HepG2 (cell line): ENCODE results near the gene ARHGAP12. TPM values are rescaled to one million over a fixed set of nuclear protein-coding genes. Genes with fewer than 3 reads are reported as not detected.

Experiments
- ATF7 ChIP-seq, 2 experiments: fragments of 450-650 bp in 1 of 2; sonication (generic) in 1 of 2; formaldehyde crosslinking in 1 of 2; IDR thresholded peaks; 2 replicates each; pipeline versions ENCODE4 v1.4.0 to v1.6.1; 2016 to 2020; ENCODE audit warnings: antibody characterized with exemption in 1 of 2, mild to moderate bottlenecking in 1 of 2, missing genetic modification reagents in 1 of 2
- BATF2 ChIP-seq: sonication (generic); formaldehyde crosslinking; IDR thresholded peaks from 2 replicates; pipeline ENCODE4 v1.8.0; 2022; ENCODE audit warnings: mild to moderate bottlenecking, missing genetic modification reagents, moderate library complexity
- CREB3 ChIP-seq: sonication (generic); formaldehyde crosslinking; IDR thresholded peaks from 2 replicates; pipeline ENCODE4 v1.5.0; 2020; ENCODE audit warnings: missing genetic modification reagents
- FOXA3 ChIP-seq: IDR thresholded peaks from 2 replicates; pipeline ENCODE4 v1.6.1; 2016; ENCODE audit warnings: missing genetic modification reagents, missing compliant biosample characterization
- HDAC6 ChIP-seq: fragments of 200-600 bp; sonication (generic); IDR thresholded peaks from 2 replicates; pipeline ENCODE4 v1.7.0; 2017; ENCODE audit warnings: mild to moderate bottlenecking, antibody characterized with exemption, low read length, low read depth
- IKZF4 ChIP-seq: sonication (generic); formaldehyde crosslinking; IDR thresholded peaks from 2 replicates; pipeline ENCODE4 v1.5.1; 2020; ENCODE audit warnings: borderline replicate concordance, mild to moderate bottlenecking, low read depth, missing genetic modification reagents; ENCODE audit errors: not compliant biosample characterization
- IRF2 ChIP-seq: IDR thresholded peaks from 2 replicates; pipeline ENCODE4 v1.6.1; 2018; ENCODE audit warnings: missing genetic modification reagents, missing compliant biosample characterization
- KDM6A ChIP-seq: IDR thresholded peaks from 2 replicates; pipeline ENCODE4 v1.6.1; 2016; ENCODE audit warnings: low read depth
- KLF13 ChIP-seq: sonication (generic); formaldehyde crosslinking; IDR thresholded peaks from 2 replicates; pipeline ENCODE4 v1.4.0; 2020; ENCODE audit warnings: mild to moderate bottlenecking, missing genetic modification reagents
- NFYC ChIP-seq: IDR thresholded peaks from 2 replicates; pipeline ENCODE4 v1.6.1; 2016; ENCODE audit warnings: missing genetic modification reagents, missing compliant biosample characterization
- RFX5 ChIP-seq: IDR thresholded peaks from 2 replicates; pipeline ENCODE4 v1.6.1; 2011; ENCODE audit warnings: low read depth, low read length, improper control_type of control experiment
- TAF1 ChIP-seq: sonication (generic); formaldehyde crosslinking; IDR thresholded peaks from 2 replicates; pipeline ENCODE4 v1.4.0; 2020; ENCODE audit warnings: missing genetic modification reagents
- TBL1XR1 ChIP-seq: fragments of 150-350 bp; IDR thresholded peaks from 2 replicates; pipeline ENCODE4 v1.6.1; 2014; ENCODE audit warnings: borderline replicate concordance, low read length; ENCODE audit not compliant: partially characterized antibody
- ZBTB10 ChIP-seq: sonication (generic); formaldehyde crosslinking; IDR thresholded peaks from 2 replicates; pipeline ENCODE4 v1.4.0; 2020; ENCODE audit warnings: missing genetic modification reagents, borderline replicate concordance
- ZFYVE20 ChIP-seq: sonication (generic); formaldehyde crosslinking; IDR thresholded peaks from 2 replicates; pipeline ENCODE4 v1.8.0; 2023; ENCODE audit warnings: low read depth, mild to moderate bottlenecking, moderate library complexity, missing genetic modification reagents, borderline replicate concordance
- ZNF343 ChIP-seq: sonication (generic); formaldehyde crosslinking; IDR thresholded peaks from 2 replicates; pipeline ENCODE4 v1.4.0; 2020; ENCODE audit warnings: mild to moderate bottlenecking, missing genetic modification reagents
- ZNF468 ChIP-seq: sonication (generic); formaldehyde crosslinking; IDR thresholded peaks from 2 replicates; pipeline ENCODE4 v1.8.0; 2022; ENCODE audit warnings: mild to moderate bottlenecking, moderate library complexity, missing genetic modification reagents
- ZNF484 ChIP-seq: sonication (generic); formaldehyde crosslinking; IDR thresholded peaks from 2 replicates; pipeline ENCODE4 v1.5.1; 2020; ENCODE audit warnings: mild to moderate bottlenecking, low read depth, missing genetic modification reagents, borderline replicate concordance
- ZNF512 ChIP-seq: sonication (generic); formaldehyde crosslinking; IDR thresholded peaks from 2 replicates; pipeline ENCODE4 v1.4.0; 2020; ENCODE audit warnings: mild to moderate bottlenecking, missing genetic modification reagents
- ZNF576 ChIP-seq: sonication (generic); formaldehyde crosslinking; IDR thresholded peaks from 2 replicates; pipeline ENCODE4 v1.4.0; 2020; ENCODE audit warnings: mild to moderate bottlenecking, missing genetic modification reagents
- ZNF800 ChIP-seq: sonication (generic); formaldehyde crosslinking; IDR thresholded peaks from 2 replicates; pipeline ENCODE4 v1.4.0; 2020; ENCODE audit warnings: missing genetic modification reagents
- polyA plus RNA-seq, 8 experiments: library from polyadenylated mRNA; depleted of rRNA in 3 of 8; stranded (reverse) in 7 of 8; unstranded in 1 of 8; fragments of >200 nt; fragmentation: Illumina TruSeq in 4 of 8; extraction: Trizol in 4 of 8; gene quantifications; 2 replicates each; pipeline versions ENCODE4 v1.2.1 to v1.2.3, GENCODE V29; 2011 to 2016; ENCODE audit warnings: low read depth in 4 of 8, missing spikeins in 1 of 8, mixed read lengths in 1 of 8; ENCODE audit not compliant: insufficient read depth in 1 of 8
- total RNA-seq, 5 experiments: library from RNA; depleted of rRNA; stranded (reverse); fragments of >200 nt; fragmentation: Illumina TruSeq; extraction: Trizol; gene quantifications; 2 replicates each; pipeline ENCODE4 v1.2.3, GENCODE V29; 2016; ENCODE audit warnings: low read depth in 1 of 5

Gene ARHGAP12
- total and polyA plus RNA-seq, 2 of the 13 experiments (the other 11 are each of a cell fraction or from before 2014, with no cell fraction given), result 25.0 to 54.6 TPM

- no peak for TF ChIP-seq ZNF512 (CRISPR knock-in tag)
- TF ChIP-seq ZBTB10 (CRISPR knock-in tag), result no peak
- TF ChIP-seq FOXA3 (CRISPR knock-in tag), result 0 out of 2 replicates have a peak, but pooled peaks have one; percentile 19
- no peak for TF ChIP-seq ZNF800
- TF ChIP-seq ZNF484, result no peak
- no peak for TF ChIP-seq IRF2
- TF ChIP-seq ZNF468 (CRISPR knock-in tag), result no peak
- TF ChIP-seq TAF1, result no peak; the same call in 1 of the 2 replicates
- TF ChIP-seq ZFYVE20, result no peak
- no peak for TF ChIP-seq NFYC (CRISPR knock-in tag)
- no peak for TF ChIP-seq TBL1XR1
- no peak for TF ChIP-seq BATF2
- TF ChIP-seq HDAC6, result no peak
- no peak for TF ChIP-seq CREB3
- no peak for TF ChIP-seq KLF13
- TF ChIP-seq RFX5, result no peak
- TF ChIP-seq KDM6A (CRISPR knock-in tag), result no peak
- TF ChIP-seq ZNF343 (CRISPR knock-in tag), result no peak
- TF ChIP-seq ZNF576 (CRISPR knock-in tag), result no peak
- TF ChIP-seq IKZF4 (CRISPR knock-in tag), result no peak
- no peak for TF ChIP-seq ATF7 (IDR thresholded peaks at IDR 0.05)
- TF ChIP-seq ATF7 (CRISPR knock-in tag; IDR thresholded peaks at IDR 0.05), result no peak
Observed at GRCh38 chr10:31929261-31930022, 811 bp upstream of the ARHGAP12 start (continued).
